GM21381 (cell line): ENCODE measurements around the gene DGAT2.

ENCODE experiments used
- ATAC-seq: cut with Tn5 transposase; IDR thresholded peaks from one replicate; pipeline ENCODE4 v1.9.1; 2021; ENCODE audit warnings: mild to moderate bottlenecking, moderate library complexity; ENCODE audit not compliant: unreplicated experiment

Gene DGAT2

DNA sequence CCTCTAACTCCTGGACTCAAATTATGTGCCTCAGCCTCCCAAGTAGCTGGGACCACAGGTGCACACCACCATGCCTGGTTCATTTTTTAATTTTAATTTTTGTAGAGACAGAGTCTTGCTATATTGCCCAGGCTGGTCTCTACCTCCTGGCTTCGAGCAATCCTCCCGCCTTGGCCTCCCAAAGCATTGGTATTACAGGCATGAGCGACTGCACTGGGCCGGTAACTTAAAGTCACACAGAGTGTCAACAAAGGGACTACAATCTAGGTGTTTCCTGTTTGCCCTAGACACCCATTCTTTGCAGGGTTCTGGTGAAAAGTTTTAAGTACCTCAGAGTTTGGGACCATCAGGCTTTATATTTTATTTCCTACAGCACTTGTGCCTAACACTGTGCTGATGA lies 54.8 kb downstream of the DGAT2 start:
- no peak for ATAC-seq

GRCh38 chr11:75823946-75824345 lies 55.4 kb downstream of the DGAT2 start:
- ATAC-seq: no peak

DNA sequence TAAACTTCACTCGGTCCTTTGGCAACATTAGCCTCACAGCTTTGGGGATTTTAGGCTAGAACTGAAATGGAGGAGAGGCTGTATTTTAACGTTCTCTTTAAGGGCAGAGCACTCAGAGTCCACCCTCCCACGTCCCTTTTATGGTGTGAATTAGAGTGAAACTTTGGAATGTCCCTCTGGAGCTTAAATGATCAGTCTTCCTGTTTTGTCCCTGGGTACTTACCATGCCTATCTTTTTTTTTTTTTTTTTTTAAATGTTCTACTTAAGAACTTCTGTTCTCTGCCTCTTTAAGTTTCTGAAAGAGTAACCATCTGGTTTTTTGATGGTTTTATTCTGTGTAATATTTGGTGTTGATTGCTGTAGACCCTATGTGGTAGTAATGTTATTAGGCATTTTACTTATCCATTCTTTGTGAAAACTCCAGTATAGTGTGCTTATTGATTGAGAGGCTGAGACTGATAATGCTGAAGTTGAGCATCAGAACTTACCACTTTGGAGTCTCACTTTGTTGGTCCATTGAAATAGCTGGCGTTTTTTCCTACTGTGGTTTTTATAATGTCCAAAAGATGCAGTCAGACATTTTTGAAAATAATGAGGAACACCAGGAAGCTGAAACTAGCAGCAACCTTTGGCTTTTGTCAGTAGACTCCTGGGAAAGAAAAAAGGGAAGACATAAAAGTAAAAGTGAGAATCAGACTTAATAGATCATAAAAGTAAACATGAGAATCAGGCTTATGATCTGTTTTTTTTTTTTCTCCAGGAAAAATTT lies 58.1 kb downstream of the DGAT2 start:
- no peak for ATAC-seq

DNA sequence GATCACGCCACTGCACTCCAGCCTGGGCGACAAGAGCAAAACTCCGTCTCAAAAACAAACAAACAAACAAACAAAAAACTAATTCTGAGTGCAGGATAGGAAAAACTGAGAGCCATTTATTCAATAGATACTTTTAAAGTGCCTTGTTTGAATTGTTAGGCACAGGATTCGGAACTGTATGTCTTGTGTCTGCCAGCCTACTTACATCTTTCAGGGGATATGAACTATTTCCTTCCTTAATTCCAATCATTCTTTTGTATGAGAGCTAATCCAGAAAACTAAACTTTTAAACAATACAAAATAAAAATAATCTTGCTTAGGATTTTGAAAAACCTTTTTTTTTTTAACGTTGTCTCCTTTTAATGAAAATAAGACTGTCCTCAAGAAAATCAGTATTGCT lies 59.0 kb downstream of the DGAT2 start:
- no peak for ATAC-seq

DNA sequence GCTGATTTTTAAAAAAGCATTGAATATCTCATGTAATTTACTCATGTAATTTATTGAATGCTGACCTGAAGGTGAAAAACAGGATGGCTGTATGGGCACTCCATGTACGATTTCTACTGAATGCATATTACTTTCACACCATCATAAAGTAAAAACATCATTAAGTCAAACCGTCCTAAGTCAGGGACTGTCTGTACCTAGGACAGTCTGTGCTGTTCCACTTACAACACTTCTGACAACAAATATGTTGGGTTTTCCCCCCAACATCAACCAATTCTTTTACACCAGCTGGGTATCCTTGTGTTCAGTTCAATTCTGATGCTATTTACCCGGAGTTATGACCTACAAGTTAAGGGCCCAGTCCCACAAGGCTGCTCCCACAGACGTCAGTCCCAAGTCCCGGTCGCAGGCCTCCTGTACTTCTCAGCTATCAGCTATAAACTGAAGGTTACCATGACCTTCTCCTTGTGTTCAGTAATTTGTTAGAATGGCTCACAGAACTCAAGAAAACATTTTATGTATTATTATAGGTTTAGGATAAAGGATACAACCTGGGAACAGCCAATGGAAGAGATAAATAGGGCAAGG lies 63.4 kb downstream of the DGAT2 start:
- no peak for ATAC-seq

- no peak for ATAC-seq
Measured at GRCh38 chr11:75834728-75835127, 66.2 kb downstream of the DGAT2 start.

DNA sequence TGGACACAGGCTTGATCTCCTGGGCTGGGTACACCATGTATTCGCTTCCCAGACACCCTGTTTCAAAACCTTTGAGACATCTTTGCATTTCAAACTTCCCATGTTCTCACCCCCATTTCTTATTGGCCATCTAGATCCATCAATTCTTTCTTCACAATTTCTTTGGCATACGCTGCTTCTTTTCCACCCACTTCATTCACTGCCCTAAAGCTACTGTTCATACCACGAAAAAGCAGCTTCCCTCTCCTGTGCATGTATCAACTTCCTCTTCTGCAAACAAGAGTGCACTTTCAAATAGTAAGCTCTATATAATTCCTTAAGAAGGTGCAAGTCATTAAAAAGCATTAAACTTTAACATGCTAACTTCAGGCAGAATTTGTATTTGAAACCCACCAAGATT lies 67.8 kb downstream of the DGAT2 start:
- ATAC-seq: no peak

DNA sequence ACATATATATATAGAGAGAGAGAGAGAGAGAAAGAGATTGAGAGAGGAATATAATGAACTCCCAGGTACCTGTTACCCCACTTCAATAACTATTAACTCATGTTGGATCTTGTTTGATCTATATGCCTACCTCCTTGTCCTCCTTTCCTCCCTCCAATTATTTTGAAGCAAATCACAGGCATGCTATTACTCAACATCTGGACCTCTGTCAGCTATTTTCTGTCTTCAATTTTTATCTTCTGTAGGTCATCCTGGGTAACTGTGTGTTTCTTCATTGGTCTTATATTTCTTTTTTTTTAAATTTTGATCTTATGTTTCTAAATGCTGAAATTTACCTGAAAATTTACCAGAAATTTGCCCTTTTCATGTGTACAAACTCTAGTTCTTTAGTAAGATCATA lies 71.3 kb downstream of the DGAT2 start:
- ATAC-seq: no peak

- no peak for ATAC-seq
Measured at GRCh38 chr11:75840522-75840921, 71.9 kb downstream of the DGAT2 start.

- ATAC-seq: no peak
Measured at GRCh38 chr11:75841739-75842138, 73.2 kb downstream of the DGAT2 start.

DNA sequence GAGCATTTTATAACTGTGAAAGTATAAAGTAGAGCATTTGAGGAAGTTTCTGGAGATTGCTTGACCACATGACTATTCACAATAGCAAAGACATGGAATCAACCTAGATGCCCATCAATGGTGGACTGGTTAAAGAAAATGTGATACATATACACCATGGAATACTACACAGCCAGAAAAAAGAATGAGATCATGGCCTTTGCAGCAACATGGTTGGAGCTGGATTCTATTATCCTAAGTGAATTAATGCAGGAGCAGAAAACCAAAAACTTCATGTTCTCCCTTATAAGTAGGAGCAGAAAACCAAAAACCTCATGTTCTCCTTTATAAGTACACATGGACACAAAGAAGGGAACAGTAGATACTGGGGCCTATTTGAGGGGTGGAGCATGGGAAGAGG lies 76.7 kb downstream of the DGAT2 start:
- no peak for ATAC-seq

- no peak for ATAC-seq
Measured at GRCh38 chr11:75849894-75850293, 81.3 kb downstream of the DGAT2 start.

- no peak for ATAC-seq
Measured at GRCh38 chr11:75850787-75851186, 82.2 kb downstream of the DGAT2 start.
